GM23338 (cell line): ENCODE measurements around the gene SESN3. TPM values are rescaled to one million over a fixed set of nuclear protein-coding genes. Genes with fewer than 3 reads are reported as not detected.
A peak's percentile ranks its signal among the peaks of the same experiment; 100 is the strongest.

Experiments
- ATAC-seq: fragments of 200-7000 bp; cut with Tn5 transposase; 3 replicates; pipeline ENCODE4 v1.9.1; 2020
- DNase-seq: peaks from one replicate; pipeline ENCODE4 v3.0.0-alpha.2; 2015; ENCODE audit warnings: low spot score
- H2AFZ ChIP-seq: fragments of 200-600 bp; sonication (generic); 2 replicates; pipeline ENCODE4 v1.8.0; 2016; ENCODE audit warnings: antibody characterized with exemption, mild to moderate bottlenecking, moderate library complexity
- H3F3A ChIP-seq: fragments of 200-600 bp; sonication (generic); replicated peaks from 2 replicates; pipeline ENCODE4 v1.8.0; 2017; ENCODE audit warnings: antibody characterized with exemption, mixed run types, low read depth
- H3K27ac ChIP-seq: fragments of 200-600 bp; sonication (generic); 2 replicates; pipeline ENCODE4 v1.6.1; 2016; ENCODE audit warnings: low read depth
- H3K27me3 ChIP-seq: fragments of 200-600 bp; sonication (generic); 2 replicates; pipeline ENCODE4 v1.8.0; 2016; ENCODE audit warnings: mild to moderate bottlenecking, mixed run types, moderate library complexity; ENCODE audit not compliant: insufficient read depth
- H3K36me3 ChIP-seq: fragments of 200-600 bp; sonication (generic); 2 replicates; pipeline ENCODE4 v1.8.0; 2016; ENCODE audit warnings: mild to moderate bottlenecking; ENCODE audit not compliant: insufficient read depth
- H3K4me1 ChIP-seq: fragments of 200-600 bp; sonication (generic); 2 replicates; pipeline ENCODE4 v1.8.0; 2016; ENCODE audit warnings: mild to moderate bottlenecking, moderate library complexity; ENCODE audit not compliant: insufficient read depth
- H3K4me2 ChIP-seq: fragments of 200-600 bp; sonication (generic); 2 replicates; pipeline ENCODE4 v1.7.1; 2017; ENCODE audit warnings: mixed run types
- H3K4me3 ChIP-seq: fragments of 200-600 bp; sonication (generic); 2 replicates; pipeline ENCODE4 v1.6.1; 2016; ENCODE audit warnings: mixed run types
- H3K79me2 ChIP-seq: fragments of 200-600 bp; sonication (generic); replicated peaks from 2 replicates; pipeline ENCODE4 v1.8.0; 2017; ENCODE audit warnings: mild to moderate bottlenecking; ENCODE audit not compliant: insufficient read depth
- H3K9me2 ChIP-seq: fragments of 200-600 bp; sonication (generic); 2 replicates; pipeline ENCODE4 v1.8.0; 2017; ENCODE audit not compliant: insufficient read depth
- H4K20me1 ChIP-seq: fragments of 200-600 bp; sonication (generic); replicated peaks from 2 replicates; pipeline ENCODE4 v1.8.0; 2017; ENCODE audit warnings: mild to moderate bottlenecking; ENCODE audit not compliant: insufficient read depth
- H3K27ac Mint-ChIP-seq: 2 replicates; pipeline ENCODE4 v1.8.0; 2020; ENCODE audit warnings: inconsistent platforms, mild to moderate bottlenecking, moderate library complexity, mixed read lengths
- H3K27me3 Mint-ChIP-seq: 3 replicates; pipeline ENCODE4 v1.8.0; 2022; ENCODE audit warnings: low read depth, mild to moderate bottlenecking, moderate library complexity, mixed read lengths, inconsistent platforms; ENCODE audit not compliant: insufficient read depth, poor library complexity
- H3K36me3 Mint-ChIP-seq: 3 replicates; pipeline ENCODE4 v1.8.0; 2021; ENCODE audit warnings: low read depth, mild to moderate bottlenecking, inconsistent platforms, moderate library complexity, mixed read lengths
- H3K4me1 Mint-ChIP-seq: 3 replicates; pipeline ENCODE4 v1.8.0; 2020; ENCODE audit warnings: mild to moderate bottlenecking, inconsistent platforms, mixed read lengths
- H3K4me3 Mint-ChIP-seq: 3 replicates; pipeline ENCODE4 v1.8.0; 2021; ENCODE audit warnings: moderate library complexity, mild to moderate bottlenecking, inconsistent platforms, mixed read lengths
- H3K9me3 Mint-ChIP-seq: 3 replicates; pipeline ENCODE4 v1.8.0; 2020; ENCODE audit warnings: moderate library complexity, mild to moderate bottlenecking, inconsistent platforms, mixed read lengths
- CREB1 ChIP-seq: fragments of 250-450 bp; sonication (Bioruptor Pico); IDR thresholded peaks from 2 replicates; pipeline ENCODE4 v1.5.0; 2020; ENCODE audit warnings: low read depth, mild to moderate bottlenecking, moderate library complexity
- CTCF ChIP-seq, 2 experiments: fragments of 200-600 bp in 1 of 2; sonication (generic) in 1 of 2; conservative IDR thresholded peaks; 2 replicates each; pipeline versions ENCODE4 v1.5.1 to v1.6.1; 2016 to 2017; ENCODE audit warnings: antibody characterized with exemption in 2 of 2, low read depth in 2 of 2, mild to moderate bottlenecking in 2 of 2, moderate library complexity in 1 of 2
- ETS1 ChIP-seq: IDR thresholded peaks from 2 replicates; pipeline ENCODE4 v1.6.1; 2016; ENCODE audit warnings: antibody characterized with exemption
- JUNB ChIP-seq: IDR thresholded peaks from one replicate; pipeline ENCODE4 v1.6.1; 2016; ENCODE audit warnings: antibody characterized with exemption; ENCODE audit not compliant: unreplicated experiment
- POLR2AphosphoS5 ChIP-seq: IDR thresholded peaks from 2 replicates; pipeline ENCODE4 v1.6.1; 2016; ENCODE audit warnings: antibody characterized with exemption, low read depth
- REST ChIP-seq: IDR thresholded peaks from one replicate; pipeline ENCODE4 v1.6.1; 2018; ENCODE audit warnings: antibody characterized with exemption; ENCODE audit not compliant: unreplicated experiment
- STAT1 ChIP-seq: IDR thresholded peaks from one replicate; pipeline ENCODE4 v1.6.1; 2016; ENCODE audit warnings: antibody characterized with exemption; ENCODE audit not compliant: unreplicated experiment
- ZNF114 ChIP-seq: fragments of 250-450 bp; sonication (Bioruptor Pico); IDR thresholded peaks from 2 replicates; pipeline ENCODE4 v1.5.0; 2020; ENCODE audit warnings: mild to moderate bottlenecking, moderate library complexity
- ZNF462 ChIP-seq: fragments of 250-450 bp; sonication (Bioruptor Pico); IDR thresholded peaks from 2 replicates; pipeline ENCODE4 v1.5.0; 2020; ENCODE audit warnings: mild to moderate bottlenecking, moderate library complexity
- polyA plus RNA-seq: library from polyadenylated mRNA; unstranded; fragments of >200 nt; fragmentation: Nextera tagmentation; extraction: Ambion mirVana; gene quantifications from 2 replicates; pipeline ENCODE4 v1.2.1, GENCODE V29; 2016
- total RNA-seq: library from RNA; depleted of rRNA; stranded (reverse); fragments of >200 nt; shearing (Covaris generic); gene quantifications from 2 replicates; pipeline ENCODE4 v1.2.3, GENCODE V29; 2014

Gene SESN3
- total and polyA plus RNA-seq, 2 experiments from 2014 or later = 5.5 to 30.5 TPM

- no peak overlapping the region for H3K27ac ChIP-seq
- H3K27me3 Mint-ChIP-seq = peaks cover 7% of the 10 kb centered on the region
- H3K4me3 Mint-ChIP-seq = no peak overlapping the region
- H3K4me1 Mint-ChIP-seq = peaks cover 38% of the 10 kb centered on the region
- H2AFZ ChIP-seq = no peak overlapping the region
- DNase-seq = no peak
- no peaks in the 10 kb centered on the region for H3K9me3 Mint-ChIP-seq
- H3K9me2 ChIP-seq = peaks cover 6% of the 10 kb centered on the region; the same call in 1 of the 2 replicates
- no peaks in the 10 kb centered on the region for H4K20me1 ChIP-seq
- no peak for TF ChIP-seq STAT1
- TF ChIP-seq ETS1 = no peak
- no peak overlapping the region for H3K4me3 ChIP-seq
- no peaks in the 10 kb centered on the region for H3K27me3 ChIP-seq
- no peak overlapping the region for H3K4me2 ChIP-seq
- no peaks in the 10 kb centered on the region for H3K36me3 ChIP-seq
- no peak overlapping the region for H3K27ac Mint-ChIP-seq
- no peak for ATAC-seq
- H3K4me1 ChIP-seq = peaks cover 28% of the 10 kb centered on the region
- H3K36me3 Mint-ChIP-seq = no peaks in the 10 kb centered on the region
- H3F3A ChIP-seq = no peaks in the 10 kb centered on the region
- no peaks in the 10 kb centered on the region for H3K79me2 ChIP-seq
Observed at GRCh38 chr11:95247883-95248282, 16.9 kb upstream of the SESN3 start.

- Histone ChIP-seq H3K79me2 (no peaks in the 10 kb centered on the region), H4K20me1 (no peaks in the 10 kb centered on the region), H3K36me3 (no peaks in the 10 kb centered on the region), H3K4me3 (no peak overlapping the region), H3F3A (no peaks in the 10 kb centered on the region), H3K4me2 (no peak overlapping the region), H3K9me2 (peaks cover 6% of the 10 kb centered on the region; the same call in 1 of the 2 replicates), H3K27ac (no peak overlapping the region), H2AFZ (0 out of 2 replicates have a peak overlapping the region, but pooled peaks have one; percentile 1), H3K27me3 (no peaks in the 10 kb centered on the region), H3K4me1 (peaks cover 28% of the 10 kb centered on the region)
- Mint-ChIP-seq H3K27ac (no peak overlapping the region), H3K4me1 (peaks cover 38% of the 10 kb centered on the region), H3K27me3 (peaks cover 7% of the 10 kb centered on the region), H3K36me3 (no peaks in the 10 kb centered on the region), H3K4me3 (no peak overlapping the region), H3K9me3 (no peaks in the 10 kb centered on the region)
- ATAC-seq = no peak
- DNase-seq = no peak
- TF ChIP-seq POLR2AphosphoS5 (no peak), JUNB (no peak), ZNF114 (no peak), CREB1 (CRISPR knock-in tag) (no peak), REST (no peak), CTCF (conservative IDR thresholded peaks at IDR 0.05; ENCODE audit: low read depth in 2 of 2) (no peak), ZNF462 (no peak)
Observed at GRCh38 chr11:95247127-95247684, 16.2 kb upstream of the SESN3 start.
